HG02981 (cell line): ENCODE results near the gene HOXD3.

Experiments used
- ATAC-seq: cut with Tn5 transposase; IDR thresholded peaks from one replicate; pipeline ENCODE4 v1.9.1; 2021; ENCODE audit warnings: mild to moderate bottlenecking, moderate library complexity; ENCODE audit not compliant: unreplicated experiment

Gene HOXD3

GRCh38 chr2:176161825-176162626, 4.9 kb downstream of the HOXD3 start:
- no peak for ATAC-seq

GRCh38 chr2:176162911-176163671, 6.0 kb downstream of the HOXD3 start:
- ATAC-seq: no peak

GRCh38 chr2:176163672-176164056, 6.6 kb downstream of the HOXD3 start:
- ATAC-seq: no peak

GRCh38 chr2:176164201-176164600, 7.1 kb downstream of the HOXD3 start:
- ATAC-seq: no peak

GRCh38 chr2:176164611-176165369, 7.7 kb downstream of the HOXD3 start:
- ATAC-seq: no peak

- ATAC-seq: no peak
Measured at GRCh38 chr2:176165370-176166050, 8.4 kb downstream of the HOXD3 start.

- ATAC-seq: no peak
Measured at GRCh38 chr2:176166272-176166671, 9.2 kb downstream of the HOXD3 start.

GRCh38 chr2:176167398-176167797, 10.3 kb downstream of the HOXD3 start:
- no peak for ATAC-seq

- ATAC-seq: no peak
Measured at GRCh38 chr2:176169181-176169580, 12.1 kb downstream of the HOXD3 start.

GRCh38 chr2:176169711-176170110, 12.6 kb downstream of the HOXD3 start:
- ATAC-seq: no peak

- no peak for ATAC-seq
Measured at GRCh38 chr2:176170602-176171305, 13.6 kb downstream of the HOXD3 start.

- ATAC-seq: no peak
Measured at GRCh38 chr2:176171351-176172006, 14.4 kb downstream of the HOXD3 start.

- no peak for ATAC-seq
Measured at GRCh38 chr2:176172007-176172894, 15.1 kb downstream of the HOXD3 start.

GRCh38 chr2:176172895-176173566, 15.9 kb downstream of the HOXD3 start:
- no peak for ATAC-seq

- no peak for ATAC-seq
Measured at GRCh38 chr2:176173567-176174381, 16.7 kb downstream of the HOXD3 start.

GRCh38 chr2:176174382-176174823, 17.3 kb downstream of the HOXD3 start:
- no peak for ATAC-seq
